Body of pancreas (tissue), 4 donors: ENCODE measurements around the gene ERCC1.
A peak's percentile ranks its signal among the peaks of the same experiment; 100 is the strongest.

ENCODE experiments used
- POLR2A ChIP-seq, 3 donors: fragments of 450-650 bp; IDR thresholded peaks; one replicate each; pipeline ENCODE4 v1.6.1; 2016; ENCODE audit warnings: antibody characterized with exemption in 3 of 3, mild to moderate bottlenecking in 2 of 3
- TF ChIP-seq, protein P1 (sequence below), 7 experiments: fragments of 450-650 bp in 4 of 7; fragments of 200-600 bp in 3 of 7; sonication (generic) in 3 of 7; IDR thresholded peaks; one replicate each; pipeline ENCODE4 v1.5.1; 2016 to 2019; ENCODE audit warnings: antibody characterized with exemption in 7 of 7

DNA sequence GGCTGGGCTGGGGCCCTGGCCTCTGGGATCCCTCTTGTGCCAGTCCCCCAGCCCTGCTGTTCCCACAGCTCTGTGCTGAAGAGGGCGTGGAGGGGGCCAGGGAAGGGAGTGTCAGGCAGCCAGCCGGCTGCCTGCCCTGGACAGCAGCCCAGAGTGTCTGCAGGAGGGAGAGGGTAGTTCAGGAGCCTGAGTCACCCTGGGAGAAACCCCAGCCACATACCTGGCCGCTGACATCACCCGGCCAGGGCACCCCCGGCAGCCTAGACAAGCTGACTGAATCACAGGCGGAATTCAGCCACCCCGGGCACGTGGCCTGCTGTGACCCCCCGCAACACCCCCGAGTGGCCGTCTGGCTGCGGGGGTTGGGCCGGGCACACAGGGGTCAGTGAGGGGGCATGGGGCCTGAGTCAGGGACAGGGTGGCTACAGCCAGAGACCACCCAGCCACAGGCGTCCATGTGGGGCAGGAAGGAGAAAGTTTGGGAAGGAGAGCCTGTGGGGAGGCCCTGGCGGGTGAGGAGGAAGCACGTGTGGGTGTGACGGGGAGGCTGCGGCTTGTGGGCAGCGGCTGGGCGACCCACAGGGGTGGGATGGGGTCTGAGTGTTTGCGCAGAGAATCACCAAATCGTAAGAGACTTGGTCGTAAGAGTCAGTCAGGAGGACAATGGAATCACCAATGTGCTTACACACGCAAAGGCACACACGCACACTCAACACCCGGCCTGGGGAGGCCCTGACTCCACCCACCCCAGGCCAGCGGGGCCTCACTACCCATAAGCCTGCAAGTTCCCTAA lies 32.2 kb upstream of the ERCC1 start:
- TF ChIP-seq, protein P1, sequence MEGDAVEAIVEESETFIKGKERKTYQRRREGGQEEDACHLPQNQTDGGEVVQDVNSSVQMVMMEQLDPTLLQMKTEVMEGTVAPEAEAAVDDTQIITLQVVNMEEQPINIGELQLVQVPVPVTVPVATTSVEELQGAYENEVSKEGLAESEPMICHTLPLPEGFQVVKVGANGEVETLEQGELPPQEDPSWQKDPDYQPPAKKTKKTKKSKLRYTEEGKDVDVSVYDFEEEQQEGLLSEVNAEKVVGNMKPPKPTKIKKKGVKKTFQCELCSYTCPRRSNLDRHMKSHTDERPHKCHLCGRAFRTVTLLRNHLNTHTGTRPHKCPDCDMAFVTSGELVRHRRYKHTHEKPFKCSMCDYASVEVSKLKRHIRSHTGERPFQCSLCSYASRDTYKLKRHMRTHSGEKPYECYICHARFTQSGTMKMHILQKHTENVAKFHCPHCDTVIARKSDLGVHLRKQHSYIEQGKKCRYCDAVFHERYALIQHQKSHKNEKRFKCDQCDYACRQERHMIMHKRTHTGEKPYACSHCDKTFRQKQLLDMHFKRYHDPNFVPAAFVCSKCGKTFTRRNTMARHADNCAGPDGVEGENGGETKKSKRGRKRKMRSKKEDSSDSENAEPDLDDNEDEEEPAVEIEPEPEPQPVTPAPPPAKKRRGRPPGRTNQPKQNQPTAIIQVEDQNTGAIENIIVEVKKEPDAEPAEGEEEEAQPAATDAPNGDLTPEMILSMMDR (IDR thresholded peaks at IDR 0.05), result peak in 3 of 7 experiments; percentile 23 to 27 (median 25)
- TF ChIP-seq POLR2A (IDR thresholded peaks at IDR 0.05), result peak in 2 of 3 donors; percentile 45 to 67
